OCI-LY3 (cell line): Measurements from ENCODE around the gene FCN1.

Source experiments
- CTCF ChIP-seq: fragments of 200-600, 300-600 bp; sonication (generic); IDR thresholded peaks from 2 replicates; pipeline ENCODE4 v1.5.1; 2014; ENCODE audit warnings: antibody characterized with exemption, low read length, low read depth
- EZH2phosphoT487 ChIP-seq: fragments of 200-600 bp; shearing (Covaris generic); IDR thresholded peaks from 2 replicates; pipeline ENCODE4 v1.6.1; 2018; ENCODE audit warnings: antibody characterized with exemption, mixed run types, low read depth

- TF ChIP-seq CTCF (no peak), EZH2phosphoT487 (no peak)
Observed at GRCh38 chr9:134882204-134882785, 35.4 kb downstream of the FCN1 start.
